Measurements from ENCODE around the gene GSTM3. TPM values are rescaled to one million over a fixed set of nuclear protein-coding genes. Genes with fewer than 3 reads are reported as not detected.
"Not testable (repeated sequence)": the region's sequence is repeated elsewhere in the genome, so short reads cannot be mapped to it uniquely, and the experiment has no call there.

The GSTM3 gene
- total RNA-seq, 1 donor from 2014 or later = 8.3 TPM

GRCh38 chr1:109691759-109692158, 49.1 kb downstream of the GSTM3 start:
- Mint-ChIP-seq H3K36me3 (ENCODE audit: unreplicated experiment) (no peaks in the 10 kb centered on the region), H3K27me3 (ENCODE audit: unreplicated experiment) (no peaks in the 10 kb centered on the region), H3K27ac (ENCODE audit: unreplicated experiment) (no peak overlapping the region), H3K9me3 (ENCODE audit: unreplicated experiment) (no peaks in the 10 kb centered on the region), H3K4me3 (ENCODE audit: unreplicated experiment) (no peak overlapping the region), H3K4me1 (ENCODE audit: low read depth, unreplicated experiment) (no peaks in the 10 kb centered on the region)
- TF ChIP-seq, protein P1, sequence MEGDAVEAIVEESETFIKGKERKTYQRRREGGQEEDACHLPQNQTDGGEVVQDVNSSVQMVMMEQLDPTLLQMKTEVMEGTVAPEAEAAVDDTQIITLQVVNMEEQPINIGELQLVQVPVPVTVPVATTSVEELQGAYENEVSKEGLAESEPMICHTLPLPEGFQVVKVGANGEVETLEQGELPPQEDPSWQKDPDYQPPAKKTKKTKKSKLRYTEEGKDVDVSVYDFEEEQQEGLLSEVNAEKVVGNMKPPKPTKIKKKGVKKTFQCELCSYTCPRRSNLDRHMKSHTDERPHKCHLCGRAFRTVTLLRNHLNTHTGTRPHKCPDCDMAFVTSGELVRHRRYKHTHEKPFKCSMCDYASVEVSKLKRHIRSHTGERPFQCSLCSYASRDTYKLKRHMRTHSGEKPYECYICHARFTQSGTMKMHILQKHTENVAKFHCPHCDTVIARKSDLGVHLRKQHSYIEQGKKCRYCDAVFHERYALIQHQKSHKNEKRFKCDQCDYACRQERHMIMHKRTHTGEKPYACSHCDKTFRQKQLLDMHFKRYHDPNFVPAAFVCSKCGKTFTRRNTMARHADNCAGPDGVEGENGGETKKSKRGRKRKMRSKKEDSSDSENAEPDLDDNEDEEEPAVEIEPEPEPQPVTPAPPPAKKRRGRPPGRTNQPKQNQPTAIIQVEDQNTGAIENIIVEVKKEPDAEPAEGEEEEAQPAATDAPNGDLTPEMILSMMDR (IDR thresholded peaks at IDR 0.05; ENCODE audit: partially characterized antibody, unreplicated experiment) = no peak
- no peak for DNase-seq

DNA sequence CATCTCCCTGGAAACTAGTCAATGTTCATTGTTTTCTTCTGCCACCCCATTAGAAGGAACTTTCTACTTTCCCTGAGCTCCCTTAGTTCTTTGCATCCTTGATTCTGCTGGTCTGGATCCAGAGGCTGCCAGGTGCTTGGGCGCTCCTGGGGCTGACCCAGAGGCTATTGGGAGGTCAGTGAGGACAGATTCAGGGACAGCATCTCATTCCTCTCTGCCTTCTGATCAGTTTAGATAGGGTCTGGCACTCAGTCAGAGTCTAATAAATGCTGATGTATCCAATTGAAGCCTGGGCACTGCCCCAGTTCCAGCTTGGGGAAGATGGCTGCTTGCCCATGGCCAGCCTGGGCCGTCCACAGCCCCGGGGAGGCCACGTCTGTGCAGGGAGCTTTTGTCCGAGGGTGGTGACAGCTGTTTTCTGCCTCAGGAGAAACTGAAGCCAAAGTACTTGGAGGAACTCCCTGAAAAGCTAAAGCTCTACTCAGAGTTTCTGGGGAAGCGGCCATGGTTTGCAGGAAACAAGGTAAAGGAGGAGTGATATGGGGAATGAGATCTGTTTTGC, 50.9 kb downstream of the GSTM3 start:
- Mint-ChIP-seq H3K27me3 (ENCODE audit: unreplicated experiment) (no peaks in the 10 kb centered on the region), H3K4me3 (ENCODE audit: unreplicated experiment) (no peak overlapping the region), H3K36me3 (ENCODE audit: unreplicated experiment) (no peaks in the 10 kb centered on the region), H3K27ac (ENCODE audit: unreplicated experiment) (no peak overlapping the region), H3K9me3 (ENCODE audit: unreplicated experiment) (no peaks in the 10 kb centered on the region), H3K4me1 (ENCODE audit: low read depth, unreplicated experiment) (no peaks in the 10 kb centered on the region)
- TF ChIP-seq, protein P1 (IDR thresholded peaks at IDR 0.05; ENCODE audit: partially characterized antibody, unreplicated experiment) = no peak
- DNase-seq = no peak

GRCh38 chr1:109687641-109688499, 53.0 kb downstream of the GSTM3 start, which contains the start of gene GSTM1:
GSTM1 (plus strand) TSS chr1:109687817; CDS start chr1:109687874, 57 bp downstream.
- Mint-ChIP-seq H3K4me3 (ENCODE audit: unreplicated experiment) (no peak within 1 kb of the TSS), H3K27me3 (ENCODE audit: unreplicated experiment) (no peaks in the 10 kb centered on the region)

GRCh38 chr1:109687109-109687508, 53.7 kb downstream of the GSTM3 start:
- not testable (repeated sequence) for H3K4me3 Mint-ChIP-seq (ENCODE audit: unreplicated experiment); DNase-seq; H3K4me1 Mint-ChIP-seq (ENCODE audit: low read depth, unreplicated experiment); H3K36me3 Mint-ChIP-seq (ENCODE audit: unreplicated experiment); H3K9me3 Mint-ChIP-seq (ENCODE audit: unreplicated experiment); H3K27ac Mint-ChIP-seq (ENCODE audit: unreplicated experiment); H3K27me3 Mint-ChIP-seq (ENCODE audit: unreplicated experiment)

More at GRCh38 chr1:109687641-109688499, 53.0 kb downstream of the GSTM3 start, which contains the start of gene GSTM1:
- Mint-ChIP-seq H3K4me1 (ENCODE audit: low read depth, unreplicated experiment) (no peaks in the 10 kb centered on the region), H3K36me3 (ENCODE audit: unreplicated experiment) (no peaks in the 10 kb centered on the region), H3K9me3 (ENCODE audit: unreplicated experiment) (no peaks in the 10 kb centered on the region), H3K27ac (ENCODE audit: unreplicated experiment) (no peak within 1 kb of the TSS)
- TF ChIP-seq, protein P1 (IDR thresholded peaks at IDR 0.05; ENCODE audit: partially characterized antibody, unreplicated experiment) = no peak
- DNase-seq = no peak

DNA sequence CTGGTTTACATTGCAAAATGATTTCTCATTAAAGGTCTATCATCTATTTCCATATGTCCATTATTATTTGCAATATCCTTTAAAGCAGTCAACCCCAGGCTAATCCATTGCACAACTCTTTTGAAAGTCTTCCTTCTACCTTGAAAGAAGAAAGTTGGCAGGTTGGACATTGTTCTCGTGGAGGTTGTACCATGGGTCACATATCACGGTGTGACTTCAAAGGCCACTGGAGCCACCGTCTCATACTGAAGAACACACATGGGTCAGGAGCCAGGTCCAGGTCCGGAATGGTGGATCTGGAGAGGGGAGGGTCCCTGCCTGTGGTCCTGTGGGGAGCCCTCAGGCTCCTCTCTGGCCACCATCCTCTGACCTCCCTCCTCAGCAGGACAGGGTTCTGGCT, 54.9 kb downstream of the GSTM3 start:
- not testable (repeated sequence) for H3K9me3 Mint-ChIP-seq (ENCODE audit: unreplicated experiment); DNase-seq; H3K4me3 Mint-ChIP-seq (ENCODE audit: unreplicated experiment); H3K36me3 Mint-ChIP-seq (ENCODE audit: unreplicated experiment); H3K4me1 Mint-ChIP-seq (ENCODE audit: low read depth, unreplicated experiment); H3K27ac Mint-ChIP-seq (ENCODE audit: unreplicated experiment); H3K27me3 Mint-ChIP-seq (ENCODE audit: unreplicated experiment)

DNA sequence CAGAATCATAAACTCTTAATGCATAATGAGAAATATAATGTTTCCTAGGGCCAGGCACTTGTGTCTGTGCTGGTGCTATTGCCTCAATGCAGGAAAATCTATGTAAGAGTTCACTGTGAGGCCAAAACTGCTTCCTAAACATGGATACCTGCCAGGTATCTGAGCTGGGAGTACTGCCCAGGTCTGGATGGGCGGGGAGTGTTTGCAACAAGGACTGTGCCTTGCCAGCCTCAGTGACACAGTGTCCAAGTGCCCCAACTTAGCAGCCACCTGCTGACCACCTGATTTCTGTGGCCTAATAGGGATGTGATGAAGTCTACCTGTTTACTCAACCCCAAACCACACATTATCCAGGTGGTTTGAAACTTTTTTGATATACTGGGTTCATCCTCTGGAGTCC, 55.4 kb downstream of the GSTM3 start:
- H3K9me3 Mint-ChIP-seq (ENCODE audit: unreplicated experiment); DNase-seq; H3K27ac Mint-ChIP-seq (ENCODE audit: unreplicated experiment); H3K4me3 Mint-ChIP-seq (ENCODE audit: unreplicated experiment); H3K4me1 Mint-ChIP-seq (ENCODE audit: low read depth, unreplicated experiment); H3K36me3 Mint-ChIP-seq (ENCODE audit: unreplicated experiment); H3K27me3 Mint-ChIP-seq (ENCODE audit: unreplicated experiment): not testable (repeated sequence)

- H3K27ac Mint-ChIP-seq (ENCODE audit: unreplicated experiment); H3K9me3 Mint-ChIP-seq (ENCODE audit: unreplicated experiment); H3K36me3 Mint-ChIP-seq (ENCODE audit: unreplicated experiment); H3K27me3 Mint-ChIP-seq (ENCODE audit: unreplicated experiment); H3K4me3 Mint-ChIP-seq (ENCODE audit: unreplicated experiment); H3K4me1 Mint-ChIP-seq (ENCODE audit: low read depth, unreplicated experiment); DNase-seq: not testable (repeated sequence)
Measured at GRCh38 chr1:109684777-109685176, 56.1 kb downstream of the GSTM3 start.
